Activated CD8-positive, alpha-beta memory T cell treated with anti-CD3 and anti-CD28 coated beads, Interleukin-2, amount 50 U/mL, for 1 hour (primary cell): ENCODE data around the gene DMRT2.

Experiments used
- DNase-seq: peaks from one replicate; pipeline ENCODE4 v3.0.0-alpha.2; 2020; ENCODE audit errors: extremely low read depth

Gene DMRT2

DNA sequence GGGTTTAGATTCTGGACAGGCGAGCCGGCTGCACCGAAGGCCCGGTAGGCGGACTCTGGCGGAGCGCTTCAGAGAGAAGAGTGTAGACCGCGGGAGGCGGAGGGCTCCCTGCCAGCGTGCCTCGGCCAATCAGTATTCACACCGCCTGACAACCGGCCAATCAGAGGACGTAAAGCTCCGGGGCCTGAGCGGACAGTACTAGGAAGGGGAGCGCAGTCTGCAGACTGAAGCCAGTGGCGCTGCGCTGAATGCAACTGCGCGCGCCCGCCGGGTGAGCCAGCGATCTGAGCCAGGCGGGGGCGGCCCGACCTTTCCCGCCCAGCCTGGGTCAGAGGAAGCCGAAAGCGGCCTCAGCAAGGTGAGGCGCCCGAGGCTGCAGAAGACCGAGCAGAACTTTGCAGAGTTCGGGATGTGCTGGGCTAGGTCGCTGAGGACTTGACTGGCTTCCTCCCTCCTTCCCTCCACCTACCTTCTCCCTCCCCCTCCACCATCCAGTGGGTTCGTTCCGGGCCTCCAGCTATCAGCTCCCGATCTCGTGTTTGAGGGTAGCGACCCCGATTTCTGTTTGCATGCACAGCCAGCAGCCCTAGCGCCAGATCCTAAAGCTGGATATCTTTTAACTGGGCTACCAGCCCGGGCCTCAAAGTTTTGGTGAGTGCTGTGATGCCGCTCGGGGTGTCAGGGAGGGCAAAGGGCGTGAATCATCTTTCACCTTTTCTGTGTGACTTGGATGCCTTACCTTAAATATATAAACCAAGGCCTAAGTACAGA lies at the start of gene DMRT2:
Gene DMRT2 (plus strand): TSS at position 233 of the 771 bp plus-strand sequence. CDS start 1,257 bp downstream, outside the sequence.
- DNase-seq: no peak

DNA sequence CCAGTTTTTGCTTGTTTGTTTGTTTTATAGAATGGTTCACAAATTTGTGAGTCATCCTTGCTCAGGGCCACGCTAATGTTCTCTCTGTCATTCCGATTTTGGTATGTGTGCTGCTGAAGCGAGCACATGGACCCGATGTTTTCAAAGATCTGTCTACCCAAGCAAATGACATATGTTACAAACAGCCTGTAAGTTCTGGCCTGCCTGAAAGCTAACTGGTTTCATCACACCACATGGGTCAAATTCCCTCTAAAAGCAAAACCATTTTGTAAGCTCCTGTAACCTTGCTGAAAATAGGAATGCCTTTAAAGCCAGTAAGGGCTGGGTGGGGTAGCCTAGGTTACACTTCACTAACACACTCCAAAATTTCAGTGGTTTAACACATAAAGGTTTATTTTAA lies 48.3 kb upstream of the DMRT2 start:
- DNase-seq: no peak

DNA sequence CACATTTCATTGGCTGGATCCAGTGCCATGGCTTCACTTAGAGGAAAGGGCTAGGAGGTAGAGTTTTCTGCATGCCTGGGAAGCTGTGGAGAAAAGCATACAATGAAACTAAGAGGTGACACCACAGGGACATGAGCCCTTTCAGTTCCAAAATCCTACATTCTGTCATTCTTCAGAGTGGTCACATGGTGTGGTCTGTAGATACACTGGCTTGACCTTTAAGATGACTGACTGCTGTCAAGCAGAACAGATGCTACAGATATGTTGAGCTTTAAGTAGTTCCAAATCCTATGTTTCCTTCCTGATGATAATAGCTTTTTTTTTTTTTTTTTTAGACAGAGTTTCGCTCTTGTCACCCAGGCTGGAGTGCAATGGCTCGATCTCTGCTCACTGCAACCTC lies 47.5 kb upstream of the DMRT2 start:
- no peak for DNase-seq

DNA sequence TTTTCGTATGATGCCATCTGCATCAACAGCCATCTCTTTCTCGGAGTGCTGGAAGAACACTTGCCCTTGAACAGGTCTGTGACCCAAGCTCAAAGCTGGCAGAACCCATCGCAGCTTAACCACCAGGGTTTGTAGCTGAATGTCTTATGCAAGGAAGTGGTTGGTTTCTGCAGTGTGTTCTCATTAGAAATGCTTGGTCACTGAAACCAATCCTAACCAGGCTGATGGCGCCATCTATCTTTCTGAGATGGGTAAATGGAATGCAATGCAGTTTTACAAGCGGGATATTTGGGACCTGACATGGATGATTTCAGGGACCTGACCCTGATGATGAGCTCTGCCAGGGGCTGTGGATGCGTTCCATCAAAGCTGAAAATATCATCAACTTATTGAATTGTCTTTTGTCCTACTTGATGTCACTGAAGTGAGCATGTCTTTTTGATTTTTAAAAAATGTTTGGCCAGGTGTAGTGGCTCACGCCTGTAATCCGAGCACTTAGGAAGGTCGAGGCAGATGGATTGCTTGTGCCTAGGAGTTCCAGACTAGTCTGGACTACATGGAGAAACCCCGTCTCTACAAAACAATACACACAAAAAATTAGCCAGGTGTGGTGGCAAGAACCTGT lies 45.0 kb upstream of the DMRT2 start:
- DNase-seq: no peak

DNA sequence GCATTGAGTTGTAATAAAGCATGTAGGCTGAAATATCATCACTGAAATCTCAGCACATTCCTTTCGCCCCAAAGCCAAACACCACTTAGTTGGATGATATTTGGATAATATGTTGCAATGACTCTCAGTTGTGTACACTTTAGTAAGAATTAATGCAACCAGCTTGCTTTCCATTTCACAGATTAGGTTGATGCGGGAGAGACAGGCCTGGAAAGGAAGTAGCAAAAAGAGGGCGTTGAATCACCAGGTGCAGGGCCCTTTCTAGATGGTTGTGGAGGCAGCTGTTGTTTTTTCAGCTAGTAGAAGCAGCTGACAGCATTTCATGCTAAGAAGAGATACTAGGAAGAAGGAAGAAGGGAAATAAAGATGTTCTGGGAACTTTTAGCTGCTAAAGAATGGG lies 42.8 kb upstream of the DMRT2 start:
- DNase-seq: no peak

DNA sequence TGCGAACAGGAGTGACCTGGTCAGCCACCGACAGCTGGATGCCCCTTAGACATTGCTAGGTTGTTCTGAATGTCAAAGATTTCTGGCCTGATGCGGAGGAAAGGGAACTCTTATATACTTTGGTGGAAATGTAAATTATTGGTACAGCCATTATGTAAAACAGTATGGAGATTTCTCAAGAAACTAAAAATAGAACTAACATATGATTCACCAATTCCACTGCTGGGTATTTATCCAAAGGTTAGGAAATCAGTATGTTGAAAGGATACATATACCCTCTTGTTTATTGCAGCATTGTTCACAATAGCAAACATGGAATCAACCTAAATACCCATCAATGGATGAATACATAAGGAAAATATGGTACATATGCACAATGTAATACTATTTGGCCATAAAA lies 41.9 kb upstream of the DMRT2 start:
- no peak for DNase-seq

DNA sequence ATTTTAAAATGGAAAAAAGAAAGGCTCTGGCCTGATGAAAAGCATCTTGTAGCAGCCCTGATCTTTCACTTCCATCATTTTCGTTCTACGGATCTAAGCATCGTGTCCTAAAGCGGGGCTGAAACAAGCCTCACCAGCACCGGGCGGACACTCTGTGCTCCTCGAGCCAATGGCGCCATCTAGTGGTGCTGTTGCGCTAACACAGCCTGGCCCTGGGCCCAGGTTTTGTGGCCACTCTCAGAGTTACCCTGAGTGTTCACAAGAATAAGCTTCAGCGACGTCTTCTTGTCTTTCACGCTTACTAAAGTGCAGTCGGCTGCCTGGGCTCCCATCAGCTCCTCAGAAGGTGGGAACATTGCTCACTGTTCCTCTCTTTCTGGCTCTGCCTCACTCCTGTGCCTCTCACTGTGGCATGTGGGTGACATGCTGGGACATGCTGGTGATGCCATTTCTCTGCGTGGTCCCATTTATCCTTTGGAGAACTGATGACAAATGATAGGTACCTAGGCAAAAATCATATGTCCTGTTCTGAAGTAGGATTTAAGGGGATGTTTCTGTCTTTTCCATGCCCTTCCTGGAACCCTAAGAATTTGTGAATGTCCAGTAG lies 41.0 kb upstream of the DMRT2 start:
- DNase-seq: no peak

DNA sequence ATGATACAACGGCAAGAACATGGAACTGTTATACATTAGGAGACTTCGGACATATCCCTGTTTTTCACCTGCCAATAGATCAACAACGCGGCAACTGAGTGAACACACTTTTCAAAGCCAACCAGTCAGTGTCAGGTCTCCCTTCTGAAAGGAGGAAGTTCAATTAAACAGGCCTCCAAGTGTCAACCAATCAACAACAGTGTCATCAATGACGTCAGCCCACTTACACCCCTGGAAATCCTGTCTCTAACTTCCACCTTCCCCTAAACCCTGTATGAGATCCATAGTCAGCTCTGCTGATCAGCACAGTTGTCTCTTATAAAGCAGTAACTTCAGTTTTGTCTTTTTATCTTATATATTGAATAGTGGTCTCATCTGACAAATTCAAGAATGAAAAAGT lies 37.1 kb upstream of the DMRT2 start:
- DNase-seq: no peak

DNA sequence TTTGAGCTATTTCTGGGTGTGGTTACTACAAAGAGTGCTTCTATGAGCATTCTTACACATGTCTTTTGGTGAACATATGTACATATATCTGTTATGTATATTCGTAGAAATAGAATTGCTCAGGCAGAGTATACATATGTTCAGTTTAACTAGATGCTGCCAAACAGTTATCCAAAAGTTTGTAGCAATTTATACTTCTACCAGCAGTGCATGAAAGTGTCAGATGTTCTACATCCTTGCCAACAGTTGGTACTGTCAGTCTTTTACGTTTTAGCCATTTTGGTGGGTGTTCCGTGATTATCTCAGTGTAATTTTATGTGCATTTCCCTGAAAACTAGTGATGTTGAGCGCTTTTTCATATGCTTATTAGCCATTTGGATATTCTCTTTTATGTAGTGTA lies 35.9 kb upstream of the DMRT2 start:
- DNase-seq: no peak

DNA sequence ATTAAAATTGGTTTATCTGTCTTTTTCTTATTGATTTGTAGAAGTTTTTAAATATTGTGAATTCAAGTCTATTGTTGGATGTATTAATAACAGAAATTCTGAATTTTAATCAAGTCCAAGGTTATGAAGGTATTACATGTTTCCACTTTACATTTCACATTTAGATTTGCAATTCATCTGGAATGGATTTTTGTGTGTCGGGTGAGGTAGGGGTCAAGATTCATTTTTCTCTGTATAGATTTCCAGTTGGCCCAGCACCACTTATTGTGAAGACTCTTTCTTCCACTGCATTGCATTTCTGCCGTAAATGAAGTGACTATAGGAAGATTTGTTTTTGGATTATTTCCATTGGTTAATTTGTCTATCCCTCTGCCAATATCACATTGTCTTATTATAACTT lies 35.5 kb upstream of the DMRT2 start:
- no peak for DNase-seq

DNA sequence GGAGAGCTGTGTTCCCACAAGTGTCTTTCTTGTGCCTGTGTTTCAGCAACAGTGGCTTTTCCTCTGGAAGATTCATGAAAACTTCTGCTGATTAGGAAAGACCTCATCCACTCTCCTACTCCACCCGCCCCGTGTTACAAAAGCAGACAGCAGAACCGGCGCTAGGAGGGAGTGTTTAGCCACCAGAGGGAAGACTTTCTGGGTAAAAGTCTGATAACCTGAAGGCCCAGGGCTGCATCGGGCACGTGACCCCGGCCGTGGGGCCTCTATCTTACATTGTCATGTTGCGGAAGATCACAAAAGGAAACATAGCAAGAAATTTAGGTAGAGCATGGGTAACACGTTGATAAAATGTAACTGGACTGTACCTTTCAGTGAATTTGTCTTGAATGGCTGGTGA lies 32.0 kb upstream of the DMRT2 start:
- no peak for DNase-seq

DNA sequence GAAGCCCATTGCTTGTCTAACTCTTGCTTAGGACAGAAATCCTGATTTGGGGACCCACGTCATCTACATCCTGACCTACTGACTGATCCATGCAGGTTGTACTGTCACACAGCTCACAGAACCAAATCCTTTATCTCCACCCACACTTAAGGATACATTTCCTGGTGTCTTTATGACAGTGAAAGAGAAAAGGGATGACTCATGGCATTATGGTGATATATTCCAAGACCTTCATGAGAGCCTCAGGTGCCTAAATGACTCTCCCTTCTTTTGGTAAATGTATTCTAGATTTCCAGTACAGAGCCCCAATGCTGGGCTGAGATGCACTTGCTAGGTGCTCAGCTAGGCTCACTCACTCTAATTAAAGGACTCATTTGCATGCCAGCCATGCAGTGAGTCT lies 26.0 kb upstream of the DMRT2 start:
- no peak for DNase-seq

DNA sequence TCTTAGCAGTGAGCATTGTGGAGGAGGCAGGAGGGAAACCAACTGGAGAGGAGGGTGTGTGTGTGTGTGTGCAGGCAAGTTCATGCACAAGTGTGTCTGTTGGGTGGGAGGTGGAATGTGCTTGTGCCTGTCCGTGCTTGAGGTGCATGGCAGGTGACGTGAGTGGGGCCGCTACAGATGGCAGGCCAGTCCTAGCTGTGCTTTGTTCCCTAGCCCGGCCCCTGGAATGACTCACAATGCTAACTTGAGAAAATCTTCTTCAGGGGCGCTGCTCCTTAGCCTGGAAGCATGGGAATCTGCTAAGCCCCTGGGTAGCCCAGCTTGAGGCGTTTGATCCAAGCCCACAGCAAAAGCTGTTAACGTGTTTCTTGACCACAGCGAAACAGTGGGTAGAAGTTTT lies 25.0 kb upstream of the DMRT2 start:
- no peak for DNase-seq

DNA sequence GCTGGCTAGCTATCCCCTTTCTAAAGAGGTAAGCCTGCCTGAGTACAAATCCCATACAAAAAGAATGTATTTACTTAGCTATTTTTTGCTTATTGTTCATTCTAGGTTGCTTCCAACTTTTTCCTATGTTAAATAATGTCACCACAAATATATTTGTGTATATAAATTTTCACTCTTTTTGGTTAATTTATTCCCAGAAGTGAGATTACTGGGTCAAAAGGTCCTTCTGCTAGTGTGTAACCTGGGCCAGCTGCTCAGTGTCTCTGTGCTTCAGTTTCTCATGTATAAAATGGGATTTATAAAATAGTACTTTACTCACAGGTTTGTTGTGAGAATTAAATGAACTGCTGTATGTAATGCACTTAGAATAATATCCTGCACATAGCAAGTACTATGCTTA lies 23.9 kb upstream of the DMRT2 start:
- DNase-seq: no peak

DNA sequence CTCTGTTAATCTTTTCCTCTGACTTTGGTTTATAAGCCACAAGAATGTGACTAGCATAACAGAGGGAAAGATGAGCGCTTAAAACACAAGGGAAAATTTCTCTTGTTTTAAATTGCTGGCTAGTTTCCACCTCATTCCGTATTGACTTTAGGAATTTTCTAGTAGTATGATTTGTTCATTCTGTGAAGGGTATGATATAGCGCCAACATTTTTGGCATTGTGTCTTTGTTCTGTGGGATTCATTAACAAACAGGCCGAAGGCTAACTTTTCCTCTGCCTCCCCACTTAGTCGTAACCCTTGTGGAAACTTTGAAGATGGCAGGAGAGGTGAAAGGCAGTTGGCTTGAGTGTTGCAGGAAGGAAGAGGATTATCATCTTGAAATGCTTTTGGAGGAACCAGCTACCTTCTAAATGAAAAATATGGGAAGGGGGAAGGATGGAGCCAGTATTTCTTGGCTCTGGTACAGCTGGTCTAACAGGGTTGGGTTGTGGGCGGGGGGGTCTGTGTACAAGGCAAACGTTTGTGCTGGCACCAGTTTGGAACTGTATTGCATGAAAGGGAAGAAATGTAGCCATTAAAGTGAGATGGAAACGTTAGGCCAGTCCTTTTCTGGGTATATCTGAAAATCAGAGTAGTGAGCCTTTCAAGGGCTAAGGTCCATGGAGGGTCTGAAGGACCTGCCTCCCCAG lies 21.5 kb upstream of the DMRT2 start:
- DNase-seq: no peak

DNA sequence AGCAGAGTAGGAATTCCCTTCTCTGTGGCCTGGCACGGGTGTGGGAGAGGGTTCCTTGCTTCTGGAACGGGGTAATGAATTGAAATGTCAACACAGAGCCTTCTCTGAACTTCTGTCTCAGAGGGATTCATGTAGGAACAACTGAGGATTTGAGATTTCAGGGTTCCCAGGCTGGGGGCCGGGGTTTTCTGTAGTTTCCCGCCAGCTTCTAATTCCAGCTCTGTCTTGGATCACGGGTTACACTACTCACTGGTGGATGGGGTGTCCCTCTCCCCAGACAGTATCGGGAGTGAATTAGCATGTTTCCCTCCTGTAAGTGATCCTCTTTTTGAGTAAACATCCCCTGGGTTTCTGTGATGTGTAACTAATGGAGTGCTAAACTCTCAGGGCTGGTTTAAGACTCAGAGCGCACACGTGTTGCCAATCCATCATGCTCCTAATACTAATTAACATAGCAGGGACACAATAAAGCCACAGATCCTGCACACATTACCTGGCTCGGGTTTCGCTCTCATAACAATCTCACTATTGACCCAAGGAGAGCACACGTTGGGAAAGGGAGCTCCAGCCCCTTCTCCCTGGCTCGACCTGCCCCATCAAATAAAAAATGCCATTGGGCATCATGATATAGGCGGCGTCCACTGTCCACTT lies 18.1 kb upstream of the DMRT2 start:
- DNase-seq: no peak

DNA sequence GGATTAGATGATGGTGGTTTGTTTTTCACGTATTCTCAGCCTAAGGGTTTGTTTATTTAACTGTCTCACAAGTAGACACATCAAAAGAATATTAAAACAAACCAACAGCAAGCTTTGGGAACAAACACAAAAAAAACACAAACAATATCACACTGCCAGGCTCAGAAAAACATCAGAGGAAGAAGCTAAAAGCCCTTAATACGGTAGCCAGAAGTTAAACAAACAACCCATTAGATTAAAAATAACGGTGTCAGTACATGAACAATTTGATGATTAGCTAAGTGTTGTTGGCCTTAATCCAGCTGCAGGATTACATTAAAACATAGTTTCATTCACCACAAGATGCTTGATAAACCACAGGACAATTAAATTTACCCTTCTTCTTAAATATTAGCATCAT lies 15.9 kb upstream of the DMRT2 start:
- no peak for DNase-seq

DNA sequence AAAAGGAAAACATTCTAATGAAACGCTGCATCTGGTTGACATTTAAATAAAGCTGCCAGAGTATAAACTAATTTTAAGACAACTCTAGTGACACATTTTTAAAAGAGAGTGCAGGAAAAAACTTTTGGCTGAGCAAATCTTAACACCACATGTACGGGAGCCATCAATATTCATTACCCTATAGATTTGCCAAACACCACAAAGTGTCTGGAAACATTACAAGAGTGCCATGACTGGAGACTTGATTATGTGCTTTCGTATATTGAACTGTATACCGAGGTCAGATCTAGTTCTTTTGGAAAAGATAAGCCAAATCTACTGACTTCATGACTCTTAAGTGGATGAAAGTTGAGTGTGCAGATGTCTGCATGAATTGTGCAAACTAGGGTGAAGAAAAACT lies 10.6 kb upstream of the DMRT2 start:
- no peak for DNase-seq

DNA sequence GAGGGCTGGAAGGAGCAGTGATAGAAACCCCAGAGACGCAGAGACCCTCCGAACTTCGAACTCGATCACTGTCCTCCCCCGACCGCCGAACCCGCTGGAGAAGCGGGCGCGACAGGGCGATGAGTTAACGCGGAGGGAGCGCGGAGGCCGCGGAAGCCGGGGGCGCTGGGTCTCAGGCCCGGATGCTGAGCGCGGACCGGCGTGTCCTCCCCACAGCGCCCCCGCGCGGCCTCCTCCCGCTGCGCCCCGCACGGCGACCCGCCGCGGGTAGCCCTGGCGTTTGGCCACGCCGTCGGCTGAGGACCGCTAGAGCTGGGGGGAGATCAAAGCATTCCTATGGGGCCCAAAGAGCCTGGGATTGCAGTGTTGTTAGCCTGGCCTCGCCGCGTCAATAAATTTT lies 7.7 kb upstream of the DMRT2 start:
- DNase-seq: no peak

DNA sequence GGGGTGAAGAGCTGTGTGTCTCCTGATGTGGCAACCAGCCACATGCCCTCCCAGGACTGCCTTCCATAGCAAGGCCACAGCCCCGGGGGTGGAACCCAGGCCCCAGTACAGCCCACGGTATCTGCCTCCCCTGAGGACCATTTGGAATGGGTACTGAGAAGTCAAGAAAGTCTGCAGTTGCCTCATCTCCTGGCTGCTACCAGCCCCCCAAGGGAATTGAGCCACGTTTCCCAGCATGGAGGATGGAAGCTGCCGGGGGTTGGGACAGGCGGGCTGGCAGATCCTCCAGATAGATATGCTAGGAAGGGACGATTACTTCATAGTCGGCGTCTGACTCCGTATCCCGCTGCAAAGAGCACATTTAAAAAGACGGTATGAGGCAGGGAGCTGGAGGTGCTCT lies 5.5 kb upstream of the DMRT2 start:
- no peak for DNase-seq

DNA sequence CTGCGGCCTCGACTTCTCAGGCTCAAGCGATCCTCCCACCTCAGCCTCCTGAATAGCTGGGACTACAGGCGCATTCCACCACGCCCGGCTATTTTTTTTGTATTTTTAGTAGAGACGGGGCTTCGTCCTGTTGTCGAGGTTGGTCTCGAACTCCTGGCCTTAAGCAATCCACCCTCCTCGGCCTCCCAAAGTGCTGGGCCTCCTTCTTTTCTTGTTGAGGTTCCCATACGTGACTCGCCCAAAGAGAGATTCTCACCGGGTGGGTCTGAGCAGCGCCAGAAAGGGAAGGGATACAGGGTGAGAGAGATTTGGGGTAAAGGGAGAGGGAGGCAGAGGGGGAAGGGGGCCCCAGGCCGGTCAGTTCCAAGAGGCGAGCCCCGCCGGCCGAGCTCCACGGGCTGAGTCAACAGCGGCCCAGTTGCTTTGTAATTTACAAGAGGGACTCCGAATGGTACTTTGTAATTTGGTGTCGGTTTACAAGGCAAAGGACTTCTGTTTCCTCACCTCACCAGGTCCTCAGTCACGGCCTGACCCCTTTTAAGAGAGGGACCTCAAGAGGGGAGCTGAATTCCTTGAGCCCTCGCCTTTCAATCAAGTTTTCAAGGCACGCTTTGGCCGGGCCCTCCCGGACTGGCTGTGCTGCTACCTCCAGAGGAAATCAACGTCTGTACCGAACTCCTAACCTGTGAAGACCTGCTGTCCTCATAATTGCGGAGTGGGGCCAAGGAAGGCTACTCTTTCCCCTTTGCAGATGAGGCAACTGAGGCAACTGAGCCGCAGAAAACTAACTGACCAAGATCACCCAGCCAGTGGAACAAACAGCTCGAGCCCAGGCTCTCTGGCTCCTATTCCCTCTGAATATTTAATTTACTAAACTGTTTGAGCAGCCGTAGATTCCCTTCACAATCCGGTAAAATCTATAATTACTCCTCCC lies 3.3 kb upstream of the DMRT2 start:
- DNase-seq: no peak
